Activated CD8-positive, alpha-beta memory T cell treated with anti-CD3 and anti-CD28 coated beads, Interleukin-2, amount 50 U/mL, for 48 hours (primary cell): Measurements from ENCODE around the gene NKD2.
"Not testable (repeated sequence)": the region's sequence is repeated elsewhere in the genome, so short reads cannot be mapped to it uniquely, and the experiment has no call there.

Experiments
- DNase-seq: peaks from one replicate; pipeline ENCODE4 v3.0.0-alpha.2; 2020

NKD2 gene

GRCh38 chr5:1075931-1076330 is 67.3 kb downstream of the NKD2 start:
- DNase-seq = no peak

DNA sequence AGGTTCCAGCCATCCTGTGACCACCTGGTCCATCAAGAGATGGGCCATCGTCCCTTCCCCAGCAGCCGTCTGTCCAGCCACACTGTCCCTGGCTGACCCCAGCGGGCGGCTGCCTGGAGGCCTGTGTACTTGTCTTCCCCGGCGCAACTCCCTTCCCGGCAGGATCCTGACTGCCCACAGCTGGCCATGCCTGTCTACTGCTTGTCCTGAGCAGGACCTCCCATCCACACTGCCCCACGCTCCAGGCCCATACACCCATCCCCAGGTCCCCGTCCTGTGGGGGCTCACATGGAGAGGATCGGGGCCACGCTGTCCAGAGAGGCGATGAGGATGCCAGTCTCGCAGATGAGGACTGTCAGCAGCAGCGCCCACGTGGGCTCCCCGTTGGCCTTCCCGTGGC is 67.8 kb downstream of the NKD2 start:
- DNase-seq = no peak

GRCh38 chr5:1077026-1077425 is 68.4 kb downstream of the NKD2 start:
- DNase-seq = no peak

GRCh38 chr5:1077491-1078020 is 69.0 kb downstream of the NKD2 start:
- no peak for DNase-seq

DNA sequence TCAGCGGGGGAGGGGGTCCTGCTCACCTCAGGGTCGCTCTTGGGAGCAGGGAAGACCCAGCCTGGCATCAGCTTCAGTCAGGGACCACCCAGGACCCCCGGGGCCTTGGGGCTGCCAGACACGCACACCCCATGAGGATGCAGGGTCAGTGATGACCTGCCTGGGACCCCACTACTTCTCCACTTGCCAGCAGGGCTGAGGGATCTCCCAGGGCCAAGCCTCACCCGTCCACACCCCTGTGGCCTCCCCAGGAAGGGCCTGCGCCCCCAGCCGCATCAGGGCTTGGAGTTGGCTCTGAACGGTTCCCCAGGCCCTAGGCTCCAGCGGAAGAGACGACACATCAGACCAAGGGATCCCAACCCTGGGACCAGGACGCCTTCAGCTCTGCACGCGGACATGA is 69.6 kb downstream of the NKD2 start:
- DNase-seq = no peak

DNA sequence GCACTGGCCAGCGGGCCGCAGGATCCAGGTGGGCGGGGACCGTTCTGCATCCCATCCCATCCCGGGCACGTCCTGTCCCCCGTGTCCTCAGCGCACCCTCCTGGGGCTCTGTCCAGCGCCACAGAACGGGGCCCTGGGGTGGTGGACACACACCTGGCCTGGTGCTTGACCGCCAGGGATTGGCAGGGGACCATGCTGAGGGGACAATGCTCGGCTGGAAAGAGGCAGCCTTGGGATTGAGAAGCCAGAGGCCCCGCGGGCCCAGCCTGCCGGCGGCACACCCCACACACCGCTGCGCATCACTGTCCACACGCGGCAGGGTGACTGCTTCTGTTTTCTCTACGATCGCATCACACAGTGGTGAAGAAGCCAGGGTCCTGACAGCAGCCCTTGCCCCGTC is 70.2 kb downstream of the NKD2 start:
- DNase-seq = no peak

DNA sequence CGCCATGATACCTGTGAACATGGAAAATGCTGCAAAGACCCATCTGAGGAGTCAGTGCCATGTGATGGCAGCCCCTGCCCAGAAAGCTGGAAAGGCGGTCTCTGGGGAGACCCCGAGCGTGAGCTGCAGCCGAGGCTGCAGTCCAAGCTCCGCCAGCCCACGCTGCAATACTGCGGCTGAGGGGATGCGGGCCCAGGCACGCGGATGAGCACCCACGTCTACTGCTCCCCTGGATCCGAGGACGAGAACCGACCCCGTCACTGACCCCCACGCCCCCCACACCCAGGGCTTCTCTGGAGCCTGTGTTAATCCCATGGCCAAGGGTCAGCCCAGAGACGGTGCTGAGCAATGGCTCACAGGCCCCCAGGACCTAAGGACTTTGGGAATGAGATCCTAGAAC is 70.9 kb downstream of the NKD2 start:
- no peak for DNase-seq

- no peak for DNase-seq
Measured at GRCh38 chr5:1079961-1080360, 71.4 kb downstream of the NKD2 start.

DNA sequence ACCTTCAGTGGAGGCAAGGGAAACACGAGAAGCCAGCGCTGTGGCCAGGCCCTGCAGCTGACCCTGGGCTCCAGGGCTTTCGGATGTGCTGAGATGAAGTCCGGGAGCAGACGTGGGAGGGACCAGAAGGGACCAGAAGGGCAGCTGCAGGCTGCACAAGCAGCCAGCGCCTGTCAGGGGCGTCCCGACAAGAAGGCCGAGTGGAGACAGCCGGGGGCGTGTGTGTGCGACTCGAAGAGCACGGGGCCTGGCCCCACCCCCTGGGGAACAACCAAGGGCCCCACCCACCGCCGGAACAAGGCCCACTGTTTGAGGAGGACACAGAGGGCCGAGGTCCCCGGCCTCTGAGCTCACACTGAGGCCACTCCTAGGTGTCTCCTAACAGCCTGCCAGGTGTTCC is 71.8 kb downstream of the NKD2 start:
- no peak for DNase-seq

DNA sequence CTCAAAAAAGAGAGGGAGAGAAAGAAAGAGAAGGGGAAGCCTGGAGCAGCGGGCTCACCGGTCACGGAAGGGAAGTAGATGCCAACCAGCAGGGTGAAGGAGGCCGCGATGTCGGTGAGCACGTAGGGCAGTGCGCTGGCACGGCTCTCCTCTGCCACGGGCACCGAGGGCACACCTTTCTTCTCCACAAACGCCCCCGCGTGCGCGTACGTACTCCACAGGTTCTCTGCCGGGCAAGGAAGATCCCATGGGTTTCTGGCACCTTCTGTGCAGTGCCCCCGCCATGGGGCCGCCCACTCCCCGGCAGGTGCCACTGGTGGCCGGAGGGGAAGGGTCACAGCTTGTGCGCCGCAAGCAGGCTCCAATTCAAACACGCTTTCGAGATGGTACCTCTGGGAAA is 72.9 kb downstream of the NKD2 start:
- DNase-seq = no peak

DNA sequence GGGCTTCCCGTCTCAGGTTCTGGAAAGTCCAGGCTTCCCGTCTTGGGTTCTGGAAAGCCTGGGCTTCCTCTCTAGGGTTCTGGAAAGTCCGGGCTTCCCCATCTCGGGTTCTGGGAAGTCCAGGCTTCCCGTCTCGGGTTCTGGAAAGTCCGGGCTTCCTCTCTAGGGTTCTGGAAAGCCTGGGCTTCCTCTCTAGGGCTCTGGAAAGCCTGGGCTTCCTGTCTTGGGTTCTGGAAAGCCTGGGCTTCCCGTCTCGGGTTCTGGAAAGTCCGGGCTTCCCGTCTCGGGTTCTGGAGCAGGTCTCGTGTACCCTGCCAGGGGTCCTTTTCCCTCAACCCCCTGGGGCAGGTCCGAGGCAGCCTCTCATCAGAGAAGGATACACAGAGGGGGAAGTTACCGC is 74.4 kb downstream of the NKD2 start:
- not testable (repeated sequence) for DNase-seq

DNA sequence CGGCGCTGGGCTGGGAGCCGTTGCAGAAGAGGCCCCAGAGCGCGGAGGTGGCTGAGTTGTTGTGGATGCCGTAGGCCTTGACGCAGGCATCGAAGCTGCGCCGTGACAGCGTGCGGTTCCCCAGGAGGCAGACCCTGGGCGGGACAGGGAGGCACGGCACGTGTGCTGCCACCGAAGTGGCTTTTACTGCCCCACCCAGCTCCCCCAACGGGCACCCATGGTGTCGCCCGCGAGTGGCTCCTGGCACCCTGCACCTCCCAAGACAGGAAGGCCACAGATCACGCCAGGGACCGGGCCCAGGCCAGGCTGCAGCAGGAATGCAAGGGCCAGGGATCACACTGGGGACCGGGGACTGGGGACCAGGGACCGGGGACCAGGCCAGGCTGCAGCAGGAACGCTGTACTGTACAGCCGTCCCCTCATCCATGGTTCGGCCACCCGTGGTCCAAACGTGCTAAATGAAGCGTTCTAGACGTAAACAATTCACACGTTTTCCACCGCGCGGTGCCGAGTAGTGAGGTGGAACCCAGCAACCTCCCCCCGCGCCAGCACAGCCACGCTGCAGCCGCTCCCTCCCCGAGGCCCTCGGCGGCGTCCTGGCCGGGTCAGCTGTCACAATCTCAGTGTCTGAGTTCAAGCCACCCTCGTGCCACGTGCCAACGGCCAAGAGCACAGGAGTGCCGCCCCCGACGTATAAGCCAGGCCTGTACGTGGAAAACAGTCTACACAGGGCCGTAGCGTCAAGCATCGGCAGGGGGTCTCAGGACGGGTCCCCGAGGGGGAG is 75.4 kb downstream of the NKD2 start:
- DNase-seq = no peak

DNA sequence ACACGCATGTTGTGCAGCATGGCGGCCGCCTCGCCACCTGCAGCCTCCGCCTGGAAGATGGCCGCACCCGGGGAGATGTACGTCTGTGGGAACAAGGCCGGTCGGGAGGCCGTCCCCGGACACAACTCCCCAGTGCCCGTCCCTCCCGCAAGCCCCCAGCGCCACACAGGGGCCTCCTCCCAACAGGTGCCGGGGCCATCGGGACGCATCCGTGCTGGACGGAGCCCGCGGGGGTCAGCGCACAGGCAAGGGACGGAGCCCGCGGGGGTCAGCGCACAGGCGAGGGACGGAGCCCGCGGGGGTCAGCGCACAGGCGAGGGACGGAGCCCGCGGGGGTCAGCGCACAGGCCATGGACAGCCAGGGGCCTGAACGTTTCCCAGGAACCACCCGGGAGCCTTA is 76.8 kb downstream of the NKD2 start:
- DNase-seq = no peak

- no peak for DNase-seq
Measured at GRCh38 chr5:1086137-1086536, 77.5 kb downstream of the NKD2 start.

DNA sequence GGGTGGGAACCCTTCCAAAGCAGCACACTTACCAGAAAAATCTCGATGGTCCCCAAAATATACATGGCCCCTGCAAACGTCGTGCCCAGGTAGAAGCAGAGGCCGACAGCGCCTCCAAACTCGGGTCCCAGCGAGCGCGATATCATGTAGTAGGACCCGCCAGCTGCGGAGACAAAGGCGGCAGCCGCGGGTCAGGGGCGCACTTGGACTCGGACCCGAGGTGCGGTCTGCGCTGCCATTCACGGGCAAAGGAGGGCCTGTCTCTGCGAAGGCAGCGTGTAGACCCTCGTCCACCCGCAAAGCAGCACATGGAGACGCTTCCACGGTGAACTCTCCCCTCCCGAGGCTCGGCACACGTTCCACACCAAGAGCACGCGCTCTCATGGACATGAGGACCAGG is 78.3 kb downstream of the NKD2 start:
- no peak for DNase-seq

DNA sequence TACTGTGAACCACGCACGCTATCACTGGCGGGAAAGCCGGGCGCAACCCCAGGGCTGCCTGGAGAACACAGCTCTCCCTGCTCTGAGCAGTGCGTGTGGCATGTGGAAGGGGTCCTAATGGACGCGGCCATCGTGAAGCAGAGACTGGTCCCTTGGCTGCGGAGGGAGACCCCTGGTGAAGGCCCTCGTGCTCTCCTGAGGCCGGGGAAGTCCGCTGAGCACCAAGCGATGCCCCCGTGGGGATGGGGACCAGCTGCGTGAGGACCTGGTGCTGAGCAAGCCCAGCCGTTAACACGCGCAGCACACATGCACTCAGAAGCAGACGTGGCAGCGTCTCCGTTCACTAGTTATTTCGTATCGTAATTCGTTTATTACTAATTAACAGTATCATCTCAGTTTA is 78.8 kb downstream of the NKD2 start:
- DNase-seq = no peak

DNA sequence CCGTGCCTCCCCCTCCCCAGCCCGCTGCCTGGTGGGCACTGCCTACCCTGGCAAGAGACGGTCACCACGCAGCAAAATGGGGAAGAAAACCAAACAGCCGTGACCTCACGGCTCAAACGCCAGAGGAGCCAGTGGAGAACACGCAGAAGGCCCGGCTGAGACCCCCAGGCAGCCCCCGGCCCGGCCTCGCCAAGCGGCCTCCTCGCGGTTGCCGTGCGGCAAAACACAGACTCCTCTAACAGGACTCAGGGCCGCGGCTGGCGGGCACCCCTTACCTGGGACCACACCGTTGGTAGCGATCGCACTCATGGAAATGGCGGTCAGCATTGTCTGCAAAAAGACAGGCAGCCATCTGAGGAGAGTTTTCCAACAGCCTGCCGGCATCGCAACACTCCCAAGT is 79.4 kb downstream of the NKD2 start:
- DNase-seq = no peak
